Gastrocnemius medialis (tissue), 4 donors: ENCODE results near the gene CTAG1B. TPM values are rescaled to one million over a fixed set of nuclear protein-coding genes. Genes with fewer than 3 reads are reported as not detected.

Source experiments
- ATAC-seq, 2 donors: fragments of 150-250 bp; one replicate each; pipeline ENCODE4 v1.9.1; 2016
- DNase-seq, 2 donors: peaks; one replicate each; pipeline ENCODE4 v3.0.0-alpha.2; 2019
- H3K27ac ChIP-seq, 4 donors: fragments of 200-600 bp; sonication (generic); 1 replicate in 1 of 4; 2 replicates in 3 of 4; pipeline ENCODE4 v1.5.1; 2016 to 2018; ENCODE audit warnings: mild to moderate bottlenecking in 2 of 4, moderate library complexity in 1 of 4
- H3K27me3 ChIP-seq, 3 donors: fragments of 200-600 bp; sonication (generic) in 2 of 3; 1 replicate in 1 of 3; 2 replicates in 2 of 3; pipeline versions ENCODE4 v1.5.1 to v1.6.0; 2016 to 2019; ENCODE audit warnings: mild to moderate bottlenecking in 1 of 3, moderate library complexity in 1 of 3
- H3K36me3 ChIP-seq, 2 donors: fragments of 200-600 bp; sonication (generic) in 1 of 2; one replicate each; pipeline ENCODE4 v1.5.1; 2017 to 2018
- H3K4me1 ChIP-seq, 2 donors: fragments of 200-600 bp; sonication (generic) in 1 of 2; one replicate each; pipeline ENCODE4 v1.5.1; 2016 to 2017; ENCODE audit warnings: mild to moderate bottlenecking in 2 of 2
- H3K4me3 ChIP-seq, 4 donors: fragments of 200-600 bp; sonication (generic) in 3 of 4; 1 replicate in 1 of 4; 2 replicates in 3 of 4; pipeline ENCODE4 v1.5.1; 2016 to 2019; ENCODE audit warnings: mild to moderate bottlenecking in 2 of 4
- H3K9me3 ChIP-seq, 3 donors: fragments of 200-600 bp; sonication (generic) in 2 of 3; 1 replicate in 1 of 3; 2 replicates in 2 of 3; pipeline ENCODE4 v1.5.1; 2016 to 2019
- CTCF ChIP-seq, 5 experiments: fragments of 450-650 bp in 3 of 5; fragments of 200-600 bp in 2 of 5; sonication (generic) in 2 of 5; IDR thresholded peaks in 4 of 5; conservative IDR thresholded peaks in 1 of 5; 1 replicate in 4 of 5; 2 replicates in 1 of 5; pipeline ENCODE4 v1.5.1; 2016 to 2019; ENCODE audit warnings: antibody characterized with exemption in 5 of 5, mild to moderate bottlenecking in 3 of 5, moderate library complexity in 3 of 5
- POLR2A ChIP-seq, 2 donors: fragments of 450-650 bp; IDR thresholded peaks; one replicate each; pipeline ENCODE4 v1.6.1; 2017; ENCODE audit warnings: antibody characterized with exemption in 2 of 2, mild to moderate bottlenecking in 2 of 2, moderate library complexity in 2 of 2
- in situ Hi-C, 4 donors: fragments of 200-750 bp; cut with MboI; loops; one replicate each; pipeline versions ENCODE4 v1.15.0 to v1.8.0; 2017; ENCODE audit warnings: low sequenced_read_pairs in 4 of 4
- intact Hi-C: fragments of 100-400 bp; cut with DNase I; formaldehyde crosslinking; loops from one replicate; pipeline ENCODE4 v1.15.1; 2023; ENCODE audit warnings: low total_unique reads
- total RNA-seq, 4 donors: library from RNA; depleted of rRNA; stranded (reverse); fragments of >200 nt; gene quantifications; one replicate each; pipeline versions ENCODE4 v1.1.0 to v1.2.3, GENCODE V29; 2016

CTAG1B gene
- total RNA-seq, 4 donors from 2014 or later: not detected

GRCh38 chrX:154602766-154603437 is 16.2 kb downstream of the CTAG1B start:
- H3K4me1 ChIP-seq: no peaks in the 10 kb centered on the region
- no peak overlapping the region for H3K27ac ChIP-seq
- intact Hi-C loops (no loop called here), in situ Hi-C loops (no loop called here)
- no peaks in the 10 kb centered on the region for H3K36me3 ChIP-seq
- H3K27me3 ChIP-seq: no peaks in the 10 kb centered on the region
- no peak for TF ChIP-seq POLR2A (IDR thresholded peaks at IDR 0.05)
- no peak for TF ChIP-seq CTCF (IDR thresholded peaks at IDR 0.05 in 4 of 5, conservative IDR thresholded peaks at IDR 0.05 in 1 of 5)
- DNase-seq: no peak
- H3K4me3 ChIP-seq: no peak overlapping the region
- no peak for ATAC-seq
- H3K9me3 ChIP-seq: no peaks in the 10 kb centered on the region

- no peak for DNase-seq
- no peak overlapping the region for H3K4me3 ChIP-seq
- H3K4me1 ChIP-seq: no peaks in the 10 kb centered on the region
- no peak overlapping the region for H3K27ac ChIP-seq
- intact Hi-C loops: no loop called here
- no peaks in the 10 kb centered on the region for H3K27me3 ChIP-seq
- no peaks in the 10 kb centered on the region for H3K36me3 ChIP-seq
- TF ChIP-seq POLR2A (IDR thresholded peaks at IDR 0.05) (no peak), CTCF (IDR thresholded peaks at IDR 0.05 in 4 of 5, conservative IDR thresholded peaks at IDR 0.05 in 1 of 5) (no peak)
- in situ Hi-C loops: no loop called here
- H3K9me3 ChIP-seq: no peaks in the 10 kb centered on the region
- no peak for ATAC-seq
These were observed 16.9 kb downstream of the CTAG1B start for GRCh38 chrX:154602226-154602625.

- Histone ChIP-seq H3K4me3 (no peak overlapping the region), H3K4me1 (no peaks in the 10 kb centered on the region), H3K9me3 (no peaks in the 10 kb centered on the region), H3K27me3 (no peaks in the 10 kb centered on the region), H3K27ac (no peak overlapping the region), H3K36me3 (no peaks in the 10 kb centered on the region)
- intact Hi-C loops: no loop called here
- ATAC-seq (no peak), DNase-seq (no peak)
- TF ChIP-seq CTCF (IDR thresholded peaks at IDR 0.05 in 4 of 5, conservative IDR thresholded peaks at IDR 0.05 in 1 of 5) (no peak), POLR2A (IDR thresholded peaks at IDR 0.05) (no peak)
- in situ Hi-C loops: no loop called here
These were observed 18.2 kb downstream of the CTAG1B start for GRCh38 chrX:154600759-154601374.

GRCh38 chrX:154599531-154599930 is 19.6 kb downstream of the CTAG1B start:
- Histone ChIP-seq H3K4me3 (no peak overlapping the region), H3K4me1 (no peaks in the 10 kb centered on the region), H3K36me3 (no peaks in the 10 kb centered on the region), H3K27ac (no peak overlapping the region), H3K27me3 (no peaks in the 10 kb centered on the region), H3K9me3 (no peaks in the 10 kb centered on the region)
- intact Hi-C loops: no loop called here
- in situ Hi-C loops: no loop called here
- DNase-seq: no peak
- ATAC-seq: no peak
- TF ChIP-seq POLR2A (IDR thresholded peaks at IDR 0.05) (no peak), CTCF (IDR thresholded peaks at IDR 0.05 in 4 of 5, conservative IDR thresholded peaks at IDR 0.05 in 1 of 5) (no peak)
